ENCODE results near the gene MAP3K2.

DNA sequence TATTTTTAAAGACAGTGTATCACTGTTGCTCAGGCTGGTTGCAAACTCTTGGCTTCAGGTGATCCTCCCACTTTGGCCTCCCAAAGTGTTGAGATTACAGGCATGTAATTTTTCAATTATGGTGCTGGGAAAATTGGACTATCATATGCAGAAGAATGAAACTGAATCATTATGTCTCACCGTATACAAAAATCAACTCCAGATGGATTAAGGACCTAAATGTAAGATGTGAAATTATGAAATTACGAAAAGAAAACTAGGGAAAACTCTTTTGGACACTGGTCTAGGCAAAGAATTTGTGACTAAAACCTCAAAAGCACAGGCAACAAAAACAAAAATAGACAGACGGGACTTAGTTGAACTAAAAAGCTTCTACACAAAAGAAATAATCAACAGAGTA lies 31.2 kb downstream of the MAP3K2 start:
- TF ChIP-seq POLR2A (IDR thresholded peaks at IDR 0.05): no peak
- TF ChIP-seq, protein P1, sequence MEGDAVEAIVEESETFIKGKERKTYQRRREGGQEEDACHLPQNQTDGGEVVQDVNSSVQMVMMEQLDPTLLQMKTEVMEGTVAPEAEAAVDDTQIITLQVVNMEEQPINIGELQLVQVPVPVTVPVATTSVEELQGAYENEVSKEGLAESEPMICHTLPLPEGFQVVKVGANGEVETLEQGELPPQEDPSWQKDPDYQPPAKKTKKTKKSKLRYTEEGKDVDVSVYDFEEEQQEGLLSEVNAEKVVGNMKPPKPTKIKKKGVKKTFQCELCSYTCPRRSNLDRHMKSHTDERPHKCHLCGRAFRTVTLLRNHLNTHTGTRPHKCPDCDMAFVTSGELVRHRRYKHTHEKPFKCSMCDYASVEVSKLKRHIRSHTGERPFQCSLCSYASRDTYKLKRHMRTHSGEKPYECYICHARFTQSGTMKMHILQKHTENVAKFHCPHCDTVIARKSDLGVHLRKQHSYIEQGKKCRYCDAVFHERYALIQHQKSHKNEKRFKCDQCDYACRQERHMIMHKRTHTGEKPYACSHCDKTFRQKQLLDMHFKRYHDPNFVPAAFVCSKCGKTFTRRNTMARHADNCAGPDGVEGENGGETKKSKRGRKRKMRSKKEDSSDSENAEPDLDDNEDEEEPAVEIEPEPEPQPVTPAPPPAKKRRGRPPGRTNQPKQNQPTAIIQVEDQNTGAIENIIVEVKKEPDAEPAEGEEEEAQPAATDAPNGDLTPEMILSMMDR (IDR thresholded peaks at IDR 0.05): no peak

Measured in esophagus squamous epithelium (tissue), 4 donors.